OCI-LY1 (cell line): ENCODE measurements around the gene TMCC1.

Experiments
- H2AFZ ChIP-seq: fragments of 200-600 bp; sonication (generic), shearing (Covaris generic); 2 replicates; pipeline ENCODE4 v1.6.0; 2014; ENCODE audit warnings: antibody characterized with exemption, mild to moderate bottlenecking, low read length
- H3F3A ChIP-seq: fragments of 200-600 bp; sonication (generic), shearing (Covaris generic); 2 replicates; pipeline ENCODE4 v1.6.0; 2014; ENCODE audit warnings: mild to moderate bottlenecking, antibody characterized with exemption, low read length, moderate library complexity; ENCODE audit not compliant: insufficient read depth
- H3K27ac ChIP-seq: fragments of 200-600 bp; sonication (generic); 2 replicates; pipeline ENCODE4 v1.5.1; 2014; ENCODE audit warnings: low read length, mixed run types, mild to moderate bottlenecking, low read depth; ENCODE audit not compliant: poor library complexity, severe bottlenecking
- H3K27me3 ChIP-seq: fragments of 200-600 bp; sonication (generic); 2 replicates; pipeline ENCODE4 v1.6.0; 2014; ENCODE audit warnings: antibody characterized with exemption, mild to moderate bottlenecking, low read length, moderate library complexity; ENCODE audit not compliant: insufficient read depth
- H3K36me3 ChIP-seq: fragments of 200-600 bp; sonication (generic); 2 replicates; pipeline ENCODE4 v1.6.1; 2014; ENCODE audit warnings: mild to moderate bottlenecking, antibody characterized with exemption, low read length, moderate library complexity, mixed read lengths; ENCODE audit not compliant: insufficient read depth
- H3K4me1 ChIP-seq: fragments of 200-600 bp; sonication (generic); 2 replicates; pipeline ENCODE4 v1.5.1; 2014; ENCODE audit warnings: mild to moderate bottlenecking, low read length, moderate library complexity; ENCODE audit not compliant: insufficient read depth, severe bottlenecking
- H3K4me2 ChIP-seq: fragments of 200-600 bp; sonication (generic), shearing (Covaris generic); 2 replicates; pipeline ENCODE4 v1.6.1; 2014; ENCODE audit warnings: low read length
- H3K4me3 ChIP-seq: fragments of 200-600 bp; sonication (generic); 2 replicates; pipeline ENCODE4 v1.5.1; 2014; ENCODE audit warnings: low read length, low read depth, mild to moderate bottlenecking, mixed read lengths; ENCODE audit not compliant: poor library complexity, severe bottlenecking
- H3K79me2 ChIP-seq: fragments of 200-600 bp; shearing (Covaris generic); 2 replicates; pipeline ENCODE4 v1.6.1; 2016; ENCODE audit warnings: mixed run types, low read length, mixed read lengths; ENCODE audit not compliant: insufficient read depth
- H3K9ac ChIP-seq: fragments of 200-600 bp; sonication (generic), shearing (Covaris generic); 2 replicates; pipeline ENCODE4 v1.6.1; 2014; ENCODE audit warnings: mild to moderate bottlenecking, low read length, mixed read lengths
- H3K9me2 ChIP-seq: fragments of 200-600 bp; sonication (generic), shearing (Covaris generic); 2 replicates; pipeline ENCODE4 v1.6.1; 2014; ENCODE audit warnings: low read depth, mild to moderate bottlenecking, low read length, mixed read lengths
- H3K9me3 ChIP-seq: fragments of 200-600 bp; shearing (Covaris generic); 2 replicates; pipeline ENCODE4 v1.6.1; 2014; ENCODE audit warnings: low read length, mixed read lengths
- H4K20me1 ChIP-seq: fragments of 200-600 bp; sonication (generic), shearing (Covaris generic); 2 replicates; pipeline ENCODE4 v1.6.0; 2016; ENCODE audit warnings: mild to moderate bottlenecking, low read length; ENCODE audit not compliant: insufficient read depth
- CTCF ChIP-seq: fragments of 200-600 bp; sonication (generic), shearing (Covaris generic); IDR thresholded peaks from 2 replicates; pipeline ENCODE4 v1.5.1; 2017; ENCODE audit warnings: mild to moderate bottlenecking, antibody characterized with exemption, low read length, moderate library complexity, mixed read lengths
- EZH2 ChIP-seq: fragments of 200-600 bp; sonication (generic), shearing (Covaris generic); IDR thresholded peaks from 2 replicates; pipeline ENCODE4 v1.8.0; 2017; ENCODE audit warnings: borderline replicate concordance, mixed run types, mild to moderate bottlenecking, antibody characterized with exemption, low read length, moderate library complexity, mixed read lengths

TMCC1 gene

DNA sequence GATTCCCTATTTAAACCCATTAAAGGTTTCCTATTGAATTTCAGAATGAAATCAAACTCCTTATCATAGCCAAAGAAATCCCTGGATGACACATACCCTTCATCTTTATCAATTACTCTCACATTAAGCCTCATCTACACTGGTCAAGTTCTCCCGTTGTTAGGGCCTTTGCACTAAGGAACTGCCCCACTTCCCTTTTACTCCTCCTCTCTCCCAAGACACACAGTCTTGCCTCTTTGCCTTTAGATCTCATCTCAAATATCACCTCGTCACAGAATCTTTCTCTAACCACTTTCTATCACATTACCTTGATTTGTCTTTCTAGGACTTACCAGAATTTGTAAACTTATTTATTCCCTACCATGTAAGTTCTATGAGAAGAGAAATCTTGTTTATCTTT, 117.6 kb downstream of the TMCC1 start:
- Histone ChIP-seq H3K4me2 (no peak overlapping the region), H4K20me1 (no peaks in the 10 kb centered on the region), H3K4me3 (no peak overlapping the region), H3K27me3 (no peaks in the 10 kb centered on the region), H3K27ac (no peak overlapping the region), H3K79me2 (no peaks in the 10 kb centered on the region), H3K9ac (no peak overlapping the region), H2AFZ (no peak overlapping the region), H3K9me2 (no peaks in the 10 kb centered on the region), H3K9me3 (no peaks in the 10 kb centered on the region), H3F3A (0 out of 2 replicates have a peak, but pooled peaks cover 4% of the 10 kb centered on the region), H3K36me3 (peaks cover 17% of the 10 kb centered on the region; the same call in 1 of the 2 replicates), H3K4me1 (peaks cover 14% of the 10 kb centered on the region)
- TF ChIP-seq CTCF (no peak), EZH2 (no peak)

- no peak overlapping the region for H3K4me2 ChIP-seq
- no peaks in the 10 kb centered on the region for H3K79me2 ChIP-seq
- no peaks in the 10 kb centered on the region for H3K9me2 ChIP-seq
- TF ChIP-seq EZH2 (no peak), CTCF (no peak)
- peaks cover 11% of the 10 kb centered on the region; the same call in 1 of the 2 replicates for H3K36me3 ChIP-seq
- peaks cover 22% of the 10 kb centered on the region for H3K4me1 ChIP-seq
- no peak overlapping the region for H2AFZ ChIP-seq
- H3K27me3 ChIP-seq: no peaks in the 10 kb centered on the region
- no peak overlapping the region for H3K4me3 ChIP-seq
- 0 out of 2 replicates have a peak, but pooled peaks cover 4% of the 10 kb centered on the region for H3F3A ChIP-seq
- no peak overlapping the region for H3K9ac ChIP-seq
- H4K20me1 ChIP-seq: no peaks in the 10 kb centered on the region
- H3K27ac ChIP-seq: no peak overlapping the region
- H3K9me3 ChIP-seq: no peaks in the 10 kb centered on the region
These were observed 119.5 kb downstream of the TMCC1 start for GRCh38 chr3:129773691-129774663.

DNA sequence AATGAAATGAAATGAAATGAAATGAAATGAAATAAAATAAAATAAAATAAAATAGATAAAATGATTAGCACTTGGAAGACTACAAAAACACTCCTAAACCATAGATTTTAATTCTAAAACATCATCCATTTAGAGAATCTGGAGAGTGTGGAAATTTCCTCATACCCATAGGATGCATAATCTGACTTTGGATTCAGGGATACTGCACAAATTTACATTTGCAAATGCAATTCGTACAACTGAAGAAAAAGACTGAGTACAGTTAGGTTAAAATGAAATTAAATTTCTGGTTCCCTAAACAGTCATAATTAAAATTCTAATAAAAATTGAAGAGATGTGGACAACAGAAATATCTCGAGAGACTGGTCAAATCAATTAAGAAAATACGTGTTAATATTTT, 122.9 kb downstream of the TMCC1 start:
- peaks cover 37% of the 10 kb centered on the region for H3K4me1 ChIP-seq
- H2AFZ ChIP-seq: no peak overlapping the region
- TF ChIP-seq CTCF (no peak), EZH2 (no peak)
- no peak overlapping the region for H3K9ac ChIP-seq
- H3K9me2 ChIP-seq: no peaks in the 10 kb centered on the region
- no peaks in the 10 kb centered on the region for H3K9me3 ChIP-seq
- no peaks in the 10 kb centered on the region for H3K79me2 ChIP-seq
- no peaks in the 10 kb centered on the region for H3K27me3 ChIP-seq
- H3F3A ChIP-seq: 0 out of 2 replicates have a peak, but pooled peaks cover 4% of the 10 kb centered on the region
- no peak overlapping the region for H3K27ac ChIP-seq
- H3K4me2 ChIP-seq: no peak overlapping the region
- no peaks in the 10 kb centered on the region for H4K20me1 ChIP-seq
- peaks cover 11% of the 10 kb centered on the region; the same call in 1 of the 2 replicates for H3K36me3 ChIP-seq
- H3K4me3 ChIP-seq: no peak overlapping the region
